DOHH2 (cell line): ENCODE data around the gene MRTFA.

Source experiments
- CTCF ChIP-seq: fragments of 200-600 bp; sonication (generic); IDR thresholded peaks from one replicate; pipeline ENCODE4 v1.5.1; 2014; ENCODE audit warnings: antibody characterized with exemption, mild to moderate bottlenecking, low read depth, low read length; ENCODE audit not compliant: poor library complexity, severe bottlenecking
- EZH2phosphoT487 ChIP-seq: fragments of 200-600 bp; sonication (generic); IDR thresholded peaks from 2 replicates; pipeline ENCODE4 v1.6.1; 2017; ENCODE audit warnings: borderline replicate concordance, mild to moderate bottlenecking, antibody characterized with exemption, low read length, moderate library complexity, mixed read lengths

- no peak for TF ChIP-seq CTCF
- no peak for TF ChIP-seq EZH2phosphoT487
These were observed 91.8 kb downstream of the MRTFA start for GRCh38 chr22:40544758-40545157.
